ENCODE data around the gene ANO10.
A peak's percentile ranks its signal among the peaks of the same experiment; 100 is the strongest.
"Not testable (repeated sequence)": the region's sequence is repeated elsewhere in the genome, so short reads cannot be mapped to it uniquely, and the experiment has no call there.

Gene ANO10

GRCh38 chr3:43565661-43566341, 56.0 kb downstream of the ANO10 start:
- DNase-seq: not testable (repeated sequence)

- no peak for DNase-seq
Measured at GRCh38 chr3:43559961-43560360, 61.9 kb downstream of the ANO10 start.

- no peak for DNase-seq
Measured at GRCh38 chr3:43558171-43558570, 63.6 kb downstream of the ANO10 start.

GRCh38 chr3:43549626-43550290, 72.1 kb downstream of the ANO10 start:
- no peak for DNase-seq

- peak; percentile 62 for DNase-seq
Measured at GRCh38 chr3:43544277-43544676, 77.5 kb downstream of the ANO10 start.

GRCh38 chr3:43542328-43543043, 79.3 kb downstream of the ANO10 start:
- no peak for DNase-seq

- DNase-seq: no peak
Measured at GRCh38 chr3:43540624-43541023, 81.2 kb downstream of the ANO10 start.

- no peak for DNase-seq
Measured at GRCh38 chr3:43539321-43539720, 82.5 kb downstream of the ANO10 start.

GRCh38 chr3:43537225-43537624, 84.6 kb downstream of the ANO10 start:
- DNase-seq: no peak

GRCh38 chr3:43534675-43535074, 87.1 kb downstream of the ANO10 start:
- no peak for DNase-seq

GRCh38 chr3:43533009-43533408, 88.8 kb downstream of the ANO10 start:
- no peak for DNase-seq

- no peak for DNase-seq
Measured at GRCh38 chr3:43531835-43532234, 90.0 kb downstream of the ANO10 start.

- no peak for DNase-seq
Measured at GRCh38 chr3:43528498-43529099, 93.2 kb downstream of the ANO10 start.

- DNase-seq: no peak
Measured at GRCh38 chr3:43526956-43527355, 94.9 kb downstream of the ANO10 start.

GRCh38 chr3:43525941-43526607, 95.7 kb downstream of the ANO10 start:
- no peak for DNase-seq

GRCh38 chr3:43525386-43525785, 96.4 kb downstream of the ANO10 start:
- DNase-seq: no peak

- no peak for DNase-seq
Measured at GRCh38 chr3:43523454-43524053, 98.3 kb downstream of the ANO10 start.

GRCh38 chr3:43522727-43523362, 99.0 kb downstream of the ANO10 start:
- no peak for DNase-seq

GRCh38 chr3:43521941-43522340, 99.9 kb downstream of the ANO10 start:
- no peak for DNase-seq

GRCh38 chr3:43518515-43518914, 103.3 kb downstream of the ANO10 start:
- DNase-seq: not testable (repeated sequence)

GRCh38 chr3:43515970-43516635, 105.7 kb downstream of the ANO10 start:
- DNase-seq: no peak
